ENCODE results near the gene TBCE. TPM values are rescaled to one million over a fixed set of nuclear protein-coding genes. Genes with fewer than 3 reads are reported as not detected.

Gene TBCE
- total and polyA plus RNA-seq, 9 of the 15 experiments (the other 6 are each of a cell fraction or from before 2014, with no cell fraction given): 52.6 to 92.1 (median 82.1) TPM

DNA sequence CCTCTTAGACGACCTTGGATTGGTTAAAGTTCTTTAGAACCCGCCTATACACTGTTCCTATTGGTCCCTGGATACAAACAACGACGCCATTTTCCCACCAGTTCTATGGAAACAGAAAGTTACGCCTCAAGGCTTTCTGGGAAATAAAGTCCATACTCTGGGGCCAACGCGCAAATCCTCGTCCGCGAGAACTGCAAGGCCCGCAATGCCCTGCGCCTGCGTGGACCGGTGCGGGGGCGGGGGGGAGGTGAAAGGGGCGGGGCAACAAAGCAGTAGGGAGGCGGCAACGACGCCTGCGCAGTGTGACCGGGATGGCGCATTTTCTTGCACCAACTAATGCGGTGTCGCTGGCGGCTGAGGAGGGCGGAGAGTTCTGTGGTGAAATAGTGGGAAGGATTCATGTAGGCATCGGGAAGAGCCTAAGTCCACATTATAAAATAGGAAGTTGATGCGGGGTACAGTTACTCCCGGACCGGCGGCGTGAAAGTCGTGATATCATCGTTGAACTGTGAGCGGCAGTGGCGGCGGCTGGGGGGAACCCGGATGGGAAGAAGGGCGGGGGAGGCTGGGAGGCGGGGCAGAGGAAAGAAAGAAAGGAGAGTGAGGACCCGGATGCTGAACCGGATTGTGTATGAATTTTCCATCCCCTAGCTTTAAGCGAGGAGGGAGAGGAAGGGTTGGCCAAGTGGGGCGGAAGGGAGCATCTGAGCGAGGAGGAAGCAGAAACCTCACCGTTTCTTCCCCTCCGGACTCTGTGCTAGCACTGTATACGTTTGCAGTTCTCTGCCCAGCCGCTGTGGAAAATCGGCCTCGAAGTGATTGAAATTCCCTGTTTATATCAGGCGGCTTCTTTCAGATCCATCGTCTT, 38.7 kb upstream of the TBCE start, which contains the start of gene GGPS1 (continued):
- TF ChIP-seq, protein P1, sequence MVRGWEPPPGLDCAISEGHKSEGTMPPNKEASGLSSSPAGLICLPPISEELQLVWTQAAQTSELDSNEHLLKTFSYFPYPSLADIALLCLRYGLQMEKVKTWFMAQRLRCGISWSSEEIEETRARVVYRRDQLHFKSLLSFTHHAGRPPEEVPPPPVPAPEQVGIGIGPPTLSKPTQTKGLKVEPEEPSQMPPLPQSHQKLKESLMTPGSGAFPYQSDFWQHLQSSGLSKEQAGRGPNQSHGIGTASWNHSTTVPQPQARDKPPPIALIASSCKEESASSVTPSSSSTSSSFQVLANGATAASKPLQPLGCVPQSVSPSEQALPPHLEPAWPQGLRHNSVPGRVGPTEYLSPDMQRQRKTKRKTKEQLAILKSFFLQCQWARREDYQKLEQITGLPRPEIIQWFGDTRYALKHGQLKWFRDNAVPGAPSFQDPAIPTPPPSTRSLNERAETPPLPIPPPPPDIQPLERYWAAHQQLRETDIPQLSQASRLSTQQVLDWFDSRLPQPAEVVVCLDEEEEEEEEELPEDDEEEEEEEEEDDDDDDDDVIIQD (CRISPR knock-in tag; IDR thresholded peaks at IDR 0.05): no peak
- TF ChIP-seq, protein P2, sequence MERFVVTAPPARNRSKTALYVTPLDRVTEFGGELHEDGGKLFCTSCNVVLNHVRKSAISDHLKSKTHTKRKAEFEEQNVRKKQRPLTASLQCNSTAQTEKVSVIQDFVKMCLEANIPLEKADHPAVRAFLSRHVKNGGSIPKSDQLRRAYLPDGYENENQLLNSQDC (CRISPR knock-in tag; IDR thresholded peaks at IDR 0.05): 0 out of 2 replicates have a peak, but pooled peaks have one; percentile 72
- TF ChIP-seq CHCHD3 (CRISPR knock-in tag; IDR thresholded peaks at IDR 0.05) (no peak), ZNF586 (CRISPR knock-in tag; conservative IDR thresholded peaks at IDR 0.05) (no peak), L3MBTL2 (IDR thresholded peaks at IDR 0.05) (peak; percentile 56), ZNF311 (CRISPR knock-in tag; IDR thresholded peaks at IDR 0.05) (no peak), EP300 (IDR thresholded peaks at IDR 0.05; ENCODE audit: low read length) (no peak; the same call in 1 of the 2 replicates), KLF10 (CRISPR knock-in tag; IDR thresholded peaks at IDR 0.05) (no peak), RAD51 (IDR thresholded peaks at IDR 0.05; ENCODE audit: borderline replicate concordance, low read depth) (no peak; the same call in 1 of the 2 replicates), HDGF (IDR thresholded peaks at IDR 0.05) (no peak), HNRNPK (IDR thresholded peaks at IDR 0.05; ENCODE audit: low read depth, low read length, poor library complexity, severe bottlenecking) (no peak), SRSF3 (IDR thresholded peaks at IDR 0.05; ENCODE audit: insufficient read depth, low read length) (no peak), POLR2A (conservative IDR thresholded peaks at IDR 0.05) (peak; percentile 99), MEF2A (IDR thresholded peaks at IDR 0.05; ENCODE audit: control insufficient read depth, low read depth, low read length) (no peak), TAL1 (IDR thresholded peaks at IDR 0.05) (no peak), DNMT1 (IDR thresholded peaks at IDR 0.05) (no peak), ZNF263 (CRISPR knock-in tag; IDR thresholded peaks at IDR 0.05; ENCODE audit: borderline replicate concordance) (peak; percentile 70), BHLHE40 (IDR thresholded peaks at IDR 0.05; ENCODE audit: low read length) (no peak), NUFIP1 (IDR thresholded peaks at IDR 0.05; ENCODE audit: partially characterized antibody) (no peak), PCBP2 (IDR thresholded peaks at IDR 0.05; ENCODE audit: low read depth, low read length, poor library complexity, severe bottlenecking) (no peak), SNIP1 (IDR thresholded peaks at IDR 0.05; ENCODE audit: low read depth) (0 out of 2 replicates have a peak, but pooled peaks have one; percentile 33), GATAD2B (IDR thresholded peaks at IDR 0.05; ENCODE audit: borderline replicate concordance) (no peak), FOXA3 (CRISPR knock-in tag; conservative IDR thresholded peaks at IDR 0.05 in 1 of 2, IDR thresholded peaks at IDR 0.05 in 1 of 2) (no peak)
- TF ChIP-seq, protein P3, sequence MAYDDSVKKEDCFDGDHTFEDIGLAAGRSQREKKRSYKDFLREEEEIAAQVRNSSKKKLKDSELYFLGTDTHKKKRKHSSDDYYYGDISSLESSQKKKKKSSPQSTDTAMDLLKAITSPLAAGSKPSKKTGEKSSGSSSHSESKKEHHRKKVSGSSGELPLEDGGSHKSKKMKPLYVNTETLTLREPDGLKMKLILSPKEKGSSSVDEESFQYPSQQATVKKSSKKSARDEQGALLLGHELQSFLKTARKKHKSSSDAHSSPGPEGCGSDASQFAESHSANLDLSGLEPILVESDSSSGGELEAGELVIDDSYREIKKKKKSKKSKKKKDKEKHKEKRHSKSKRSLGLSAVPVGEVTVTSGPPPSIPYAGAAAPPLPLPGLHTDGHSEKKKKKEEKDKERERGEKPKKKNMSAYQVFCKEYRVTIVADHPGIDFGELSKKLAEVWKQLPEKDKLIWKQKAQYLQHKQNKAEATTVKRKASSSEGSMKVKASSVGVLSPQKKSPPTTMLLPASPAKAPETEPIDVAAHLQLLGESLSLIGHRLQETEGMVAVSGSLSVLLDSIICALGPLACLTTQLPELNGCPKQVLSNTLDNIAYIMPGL (CRISPR knock-in tag; IDR thresholded peaks at IDR 0.05): no peak
- TF ChIP-seq, protein P4, sequence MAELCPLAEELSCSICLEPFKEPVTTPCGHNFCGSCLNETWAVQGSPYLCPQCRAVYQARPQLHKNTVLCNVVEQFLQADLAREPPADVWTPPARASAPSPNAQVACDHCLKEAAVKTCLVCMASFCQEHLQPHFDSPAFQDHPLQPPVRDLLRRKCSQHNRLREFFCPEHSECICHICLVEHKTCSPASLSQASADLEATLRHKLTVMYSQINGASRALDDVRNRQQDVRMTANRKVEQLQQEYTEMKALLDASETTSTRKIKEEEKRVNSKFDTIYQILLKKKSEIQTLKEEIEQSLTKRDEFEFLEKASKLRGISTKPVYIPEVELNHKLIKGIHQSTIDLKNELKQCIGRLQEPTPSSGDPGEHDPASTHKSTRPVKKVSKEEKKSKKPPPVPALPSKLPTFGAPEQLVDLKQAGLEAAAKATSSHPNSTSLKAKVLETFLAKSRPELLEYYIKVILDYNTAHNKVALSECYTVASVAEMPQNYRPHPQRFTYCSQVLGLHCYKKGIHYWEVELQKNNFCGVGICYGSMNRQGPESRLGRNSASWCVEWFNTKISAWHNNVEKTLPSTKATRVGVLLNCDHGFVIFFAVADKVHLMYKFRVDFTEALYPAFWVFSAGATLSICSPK (IDR thresholded peaks at IDR 0.05; ENCODE audit: borderline replicate concordance): peak; percentile 77; the same call in 1 of the 2 replicates
